Stomach (tissue), 9 donors: ENCODE measurements around the gene ETFB. TPM values are rescaled to one million over a fixed set of nuclear protein-coding genes. Genes with fewer than 3 reads are reported as not detected.
A peak's percentile ranks its signal among the peaks of the same experiment; 100 is the strongest.

Experiments
- DNase-seq, 2 donors: peaks; one replicate each; pipeline versions ENCODE4 v3.0.0 to v3.0.0-alpha.2; 2013 to 2019
- H3K27ac ChIP-seq, 5 donors: fragments of 200-600 bp in 4 of 5; sonication (generic) in 4 of 5; one replicate each; pipeline ENCODE4 v1.5.1; 2013 to 2019; ENCODE audit warnings: mild to moderate bottlenecking in 1 of 5, moderate library complexity in 1 of 5
- H3K27me3 ChIP-seq, 3 donors: fragments of 200-600 bp; sonication (generic); one replicate each; pipeline ENCODE4 v1.5.1; 2017 to 2019; ENCODE audit warnings: mixed run types in 1 of 3
- H3K36me3 ChIP-seq, 4 donors: fragments of 200-600 bp; sonication (generic); 1 replicate in 3 of 4; 2 replicates in 1 of 4; pipeline ENCODE4 v1.5.1; 2016 to 2019
- H3K4me1 ChIP-seq, 4 donors: fragments of 200-600 bp; sonication (generic); one replicate each; pipeline ENCODE4 v1.5.1; 2016 to 2019
- H3K4me3 ChIP-seq, 4 donors: fragments of 200-600 bp; sonication (generic) in 3 of 4; one replicate each; pipeline ENCODE4 v1.5.1; 2016 to 2019; ENCODE audit warnings: mild to moderate bottlenecking in 1 of 4
- H3K9me3 ChIP-seq, 4 donors: fragments of 200-600 bp; sonication (generic); one replicate each; pipeline ENCODE4 v1.5.1; 2016 to 2019
- EP300 ChIP-seq: sonication (generic); formaldehyde crosslinking; IDR thresholded peaks from one replicate; pipeline ENCODE4 v1.6.1; 2017; ENCODE audit warnings: antibody characterized with exemption
- POLR2A ChIP-seq, 4 donors: fragments of 450-650 bp; IDR thresholded peaks; one replicate each; pipeline ENCODE4 v1.6.1; 2016; ENCODE audit warnings: antibody characterized with exemption in 4 of 4, control low read depth in 2 of 4, mild to moderate bottlenecking in 1 of 4, moderate library complexity in 1 of 4
- POLR2AphosphoS5 ChIP-seq, 3 donors: sonication (generic); formaldehyde crosslinking; IDR thresholded peaks; one replicate each; pipeline ENCODE4 v1.6.1; 2016; ENCODE audit warnings: antibody characterized with exemption in 3 of 3
- WGBS, 5 donors: extraction: QIAGEN DNeasy Blood & Tissue Kit in 3 of 5; methylation state at CpG; one replicate each; pipeline versions ENCODE4 v1.1.5 to v1.1.7; 2013 to 2018; 5-methylcytosine and 5-hydroxymethylcytosine counted together
- intact Hi-C: fragments of 100-400 bp; cut with DNase I; formaldehyde crosslinking; loops from one replicate; pipeline ENCODE4 v1.15.1; 2023; ENCODE audit warnings: low total_unique reads
- polyA plus RNA-seq, 3 donors: library from polyadenylated mRNA; stranded (reverse); fragments of 200-250 nt; gene quantifications; one replicate each; pipeline ENCODE4 v1.2.3, GENCODE V29; 2013
- total RNA-seq, 5 donors: library from RNA; depleted of rRNA; stranded (reverse); fragments of >200 nt; gene quantifications; one replicate each; pipeline versions ENCODE4 v1.1.0 to v1.2.3, GENCODE V29; 2014 to 2016
- TF ChIP-seq, protein P1 (sequence below), 7 experiments: fragments of 450-650 bp in 4 of 7; fragments of 200-600 bp in 3 of 7; sonication (generic) in 3 of 7; IDR thresholded peaks; one replicate each; pipeline ENCODE4 v1.5.1; 2016 to 2019; ENCODE audit warnings: antibody characterized with exemption in 7 of 7, control low read depth in 2 of 7, mild to moderate bottlenecking in 1 of 7
- donor health status: healthy with polysubstance abuse.
- donor health status: Bipolar disorder and iron deficiency.
- donor health status: healthy.

ETFB gene
- total and polyA plus RNA-seq, 8 donors, result 1.2 to 211 (median 105) TPM

DNA sequence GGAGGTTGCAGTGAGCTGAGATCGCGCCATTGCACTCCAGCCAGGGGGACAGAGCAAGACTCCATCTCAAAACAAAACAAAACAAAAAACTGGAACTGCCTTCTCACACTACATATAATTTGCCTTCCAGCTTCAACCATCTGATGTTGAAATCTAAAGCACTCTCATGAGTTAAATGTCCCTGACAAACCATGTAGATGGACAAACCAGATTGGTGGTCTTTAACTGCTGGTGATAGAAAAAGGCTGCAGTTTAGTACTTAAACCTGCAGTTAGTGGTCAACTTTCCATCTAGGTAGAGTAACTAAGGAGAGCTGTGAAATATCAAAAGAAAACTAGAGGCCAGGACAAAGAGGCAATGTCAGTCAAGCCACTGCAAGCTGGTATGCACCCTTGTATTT is 30.0 kb upstream of the ETFB start:
- Histone ChIP-seq H3K9me3 (peaks cover 0 to 1% (median 0%) of the 10 kb centered on the region in 4 donors), H3K27ac (no peak overlapping the region), H3K27me3 (no peaks in the 10 kb centered on the region), H3K4me1 (peaks cover 7 to 20% (median 12%) of the 10 kb centered on the region in 4 donors), H3K36me3 (no peaks in the 10 kb centered on the region), H3K4me3 (no peak overlapping the region)
- no peak for DNase-seq
- TF ChIP-seq, protein P1, sequence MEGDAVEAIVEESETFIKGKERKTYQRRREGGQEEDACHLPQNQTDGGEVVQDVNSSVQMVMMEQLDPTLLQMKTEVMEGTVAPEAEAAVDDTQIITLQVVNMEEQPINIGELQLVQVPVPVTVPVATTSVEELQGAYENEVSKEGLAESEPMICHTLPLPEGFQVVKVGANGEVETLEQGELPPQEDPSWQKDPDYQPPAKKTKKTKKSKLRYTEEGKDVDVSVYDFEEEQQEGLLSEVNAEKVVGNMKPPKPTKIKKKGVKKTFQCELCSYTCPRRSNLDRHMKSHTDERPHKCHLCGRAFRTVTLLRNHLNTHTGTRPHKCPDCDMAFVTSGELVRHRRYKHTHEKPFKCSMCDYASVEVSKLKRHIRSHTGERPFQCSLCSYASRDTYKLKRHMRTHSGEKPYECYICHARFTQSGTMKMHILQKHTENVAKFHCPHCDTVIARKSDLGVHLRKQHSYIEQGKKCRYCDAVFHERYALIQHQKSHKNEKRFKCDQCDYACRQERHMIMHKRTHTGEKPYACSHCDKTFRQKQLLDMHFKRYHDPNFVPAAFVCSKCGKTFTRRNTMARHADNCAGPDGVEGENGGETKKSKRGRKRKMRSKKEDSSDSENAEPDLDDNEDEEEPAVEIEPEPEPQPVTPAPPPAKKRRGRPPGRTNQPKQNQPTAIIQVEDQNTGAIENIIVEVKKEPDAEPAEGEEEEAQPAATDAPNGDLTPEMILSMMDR (IDR thresholded peaks at IDR 0.05), result no peak
- no peak for TF ChIP-seq POLR2A (IDR thresholded peaks at IDR 0.05)
- TF ChIP-seq EP300, result no peak
- no peak for TF ChIP-seq POLR2AphosphoS5 (IDR thresholded peaks at IDR 0.05)
- 93 to 100% (median 98%) methylated on average over 2 of the region's 2 CpGs for WGBS, 5 donors
- intact Hi-C loops, result no loop called here

DNA sequence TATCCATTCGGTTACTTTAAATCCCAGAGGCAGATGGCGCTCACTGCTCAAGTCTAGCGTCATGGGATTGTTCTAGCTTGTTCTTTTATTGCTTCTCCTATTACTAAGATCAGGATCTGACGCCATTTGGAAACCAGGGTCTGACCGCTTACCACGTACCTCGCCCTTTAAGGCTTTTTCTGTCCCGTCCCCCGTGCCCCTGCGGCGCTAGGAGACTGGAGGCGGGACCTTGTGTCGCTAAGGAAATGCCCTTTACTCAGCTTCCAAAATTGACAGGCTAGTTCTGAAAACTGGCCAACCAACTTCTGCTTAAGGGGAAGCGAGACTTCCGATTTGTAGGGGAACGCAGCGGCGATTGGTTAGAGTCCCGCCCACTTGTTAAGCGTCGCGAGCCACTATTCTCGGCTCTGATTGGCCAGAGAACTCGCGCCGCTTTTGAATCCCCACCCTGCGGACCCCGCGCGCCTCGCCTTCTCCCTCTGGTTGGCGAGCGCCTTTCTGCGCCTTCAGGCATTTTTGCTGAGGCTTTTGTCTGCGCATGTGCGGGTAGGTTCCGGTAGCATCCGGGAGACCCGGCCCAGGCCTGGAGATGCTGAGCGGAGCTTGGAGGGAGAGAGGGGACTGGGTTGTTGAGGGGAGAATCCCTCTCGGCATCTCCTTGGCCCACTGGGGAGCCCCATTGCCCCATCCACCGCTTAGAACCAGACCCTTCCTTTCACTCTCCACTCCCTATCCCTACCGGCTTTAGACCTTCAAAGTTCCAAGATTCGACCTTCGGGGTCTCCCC is 28.1 kb upstream of the ETFB start:
- 2% methylated on average over 34 to 45 of the region's 45 CpGs for WGBS, 5 donors
- peak overlapping the region; percentile 62 to 85 (median 81) for H3K27ac ChIP-seq

GRCh38 chr19:51392701-51393100 is 26.5 kb upstream of the ETFB start:
- Histone ChIP-seq H3K4me3 (no peak overlapping the region), H3K27me3 (no peaks in the 10 kb centered on the region), H3K36me3 (no peaks in the 10 kb centered on the region), H3K27ac (no peak overlapping the region), H3K9me3 (no peaks in the 10 kb centered on the region), H3K4me1 (peaks cover 7 to 20% (median 12%) of the 10 kb centered on the region in 4 donors)
- DNase-seq, result no peak
- TF ChIP-seq POLR2AphosphoS5 (IDR thresholded peaks at IDR 0.05) (no peak), POLR2A (IDR thresholded peaks at IDR 0.05) (no peak), EP300 (no peak)
- TF ChIP-seq, protein P1 (IDR thresholded peaks at IDR 0.05), result no peak
- WGBS, 5 donors, result 66 to 89% (median 80%) methylated on average over 1 of the region's 1 CpG
- intact Hi-C loops, result no loop called here

More for the DNA sequence above, 28.1 kb upstream of the ETFB start:
- TF ChIP-seq EP300 (no peak), POLR2AphosphoS5 (IDR thresholded peaks at IDR 0.05) (peak; percentile 11 to 69 (median 31))
- peak overlapping the region; percentile 36 to 53 (median 43) for H3K4me3 ChIP-seq
- no peaks in the 10 kb centered on the region for H3K36me3 ChIP-seq
- intact Hi-C loops, result no loop called here
- H3K27me3 ChIP-seq, result no peaks in the 10 kb centered on the region
- DNase-seq, result peak; percentile 92 to 99
- no peaks in the 10 kb centered on the region for H3K9me3 ChIP-seq
- peaks cover 7 to 20% (median 12%) of the 10 kb centered on the region in 4 donors for H3K4me1 ChIP-seq

DNA sequence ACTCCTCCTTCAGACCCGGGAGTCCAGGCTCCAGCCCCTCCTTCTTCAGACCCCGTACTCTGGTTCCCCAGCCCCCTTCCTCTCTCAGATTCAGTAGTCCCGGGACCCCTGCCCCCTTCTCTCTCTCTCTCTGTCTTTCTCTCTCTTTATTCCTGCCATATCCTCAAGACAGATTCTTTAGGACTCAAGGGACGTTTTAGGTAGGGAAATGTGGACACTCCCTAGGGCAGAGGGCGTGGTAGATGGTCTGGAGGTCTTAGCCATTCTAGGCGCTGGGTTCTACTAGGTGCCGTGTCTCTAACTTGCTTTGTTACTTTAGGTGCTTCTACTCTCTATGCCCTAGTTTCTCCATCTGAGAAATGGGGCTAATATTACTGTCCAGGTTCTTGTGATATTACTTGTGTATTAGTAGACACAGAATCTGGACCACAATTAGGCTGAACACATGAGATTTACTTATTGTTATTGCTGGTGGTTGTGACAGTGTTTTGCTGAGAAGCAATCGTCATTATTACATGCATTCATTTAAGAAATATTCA is 25.0 kb upstream of the ETFB start:
- no peaks in the 10 kb centered on the region for H3K27me3 ChIP-seq
- no peaks in the 10 kb centered on the region for H3K36me3 ChIP-seq
- no peak overlapping the region for H3K4me3 ChIP-seq
- H3K4me1 ChIP-seq, result peaks cover 7 to 20% (median 12%) of the 10 kb centered on the region in 4 donors
- H3K27ac ChIP-seq, result no peak overlapping the region
- intact Hi-C loops, result no loop called here
- DNase-seq, result no peak
- no peaks in the 10 kb centered on the region for H3K9me3 ChIP-seq
- 59 to 65% (median 62%) methylated on average over 8 of the region's 8 CpGs for WGBS, 5 donors
- TF ChIP-seq EP300, result no peak
- no peak for TF ChIP-seq POLR2A (IDR thresholded peaks at IDR 0.05)
- TF ChIP-seq, protein P1 (IDR thresholded peaks at IDR 0.05), result no peak
- TF ChIP-seq POLR2AphosphoS5 (IDR thresholded peaks at IDR 0.05), result no peak

GRCh38 chr19:51389143-51389542 is 23.0 kb upstream of the ETFB start:
- no peak for DNase-seq
- H3K4me3 ChIP-seq, result no peak overlapping the region
- no peaks in the 10 kb centered on the region for H3K36me3 ChIP-seq
- H3K4me1 ChIP-seq, result peaks cover 0 to 7% (median 4%) of the 10 kb centered on the region in 4 donors
- H3K27ac ChIP-seq, result no peak overlapping the region
- H3K27me3 ChIP-seq, result no peaks in the 10 kb centered on the region
- intact Hi-C loops, result no loop called here
- TF ChIP-seq POLR2AphosphoS5 (IDR thresholded peaks at IDR 0.05) (no peak), POLR2A (IDR thresholded peaks at IDR 0.05) (no peak)
- 69 to 87% (median 79%) methylated on average over 9 to 14 of the region's 14 CpGs for WGBS, 5 donors
- no peaks in the 10 kb centered on the region for H3K9me3 ChIP-seq
